Bronchial epithelial cell (primary cell): ENCODE data around the gene KLRC4. TPM values are rescaled to one million over a fixed set of nuclear protein-coding genes. Genes with fewer than 3 reads are reported as not detected.

Source experiments
- DNase-seq: peaks from one replicate; pipeline ENCODE4 v3.0.0-alpha.2; 2010; ENCODE audit warnings: low read depth
- FAIRE-seq: peaks from 2 replicates; lab custom pipeline; 2011; peaks lifted over from hg19 to GRCh38; lab: Jason Lieb, UNC
- H3K27me3 ChIP-seq: 2 replicates; pipeline ENCODE4 v1.5.1; 2011; ENCODE audit warnings: low read length; ENCODE audit not compliant: control insufficient read depth, insufficient read depth
- H3K36me3 ChIP-seq: 2 replicates; pipeline ENCODE4 v1.5.1; 2011; ENCODE audit warnings: low read length; ENCODE audit not compliant: control insufficient read depth, insufficient read depth
- H3K4me3 ChIP-seq: 2 replicates; pipeline ENCODE4 v1.5.1; 2011; ENCODE audit warnings: mild to moderate bottlenecking, low read depth, low read length, control low read depth
- CTCF ChIP-seq: IDR thresholded peaks from 2 replicates; pipeline ENCODE4 v1.5.1; 2011; ENCODE audit warnings: mild to moderate bottlenecking, moderate library complexity, low read length, control low read depth, inconsistent platforms; ENCODE audit not compliant: insufficient read depth, severe bottlenecking
- total RNA-seq: library from RNA; depleted of rRNA; stranded (reverse); fragments of >200 nt; gene quantifications from 2 replicates; pipeline ENCODE4 v1.2.1, GENCODE V29; 2014

Gene KLRC4
- total RNA-seq, 1 donor from 2014 or later, result not detected

GRCh38 chr12:10408842-10409241, 715 bp downstream of the KLRC4 start:
- FAIRE-seq, result no peak
- H3K4me3 ChIP-seq, result no peak overlapping the region
- TF ChIP-seq CTCF, result no peak

GRCh38 chr12:10406725-10407124, 2.8 kb downstream of the KLRC4 start:
- Histone ChIP-seq H3K36me3 (no peaks in the 10 kb centered on the region), H3K27me3 (no peaks in the 10 kb centered on the region), H3K4me3 (no peak overlapping the region)
- DNase-seq, result no peak
- no peak for FAIRE-seq
- TF ChIP-seq CTCF, result no peak

More at GRCh38 chr12:10408842-10409241, 715 bp downstream of the KLRC4 start:
- H3K36me3 ChIP-seq, result no peaks in the 10 kb centered on the region
- H3K27me3 ChIP-seq, result no peaks in the 10 kb centered on the region
- no peak for DNase-seq

GRCh38 chr12:10405294-10405693, 4.3 kb downstream of the KLRC4 start:
- peak; percentile 91 for DNase-seq
- TF ChIP-seq CTCF, result no peak
- Histone ChIP-seq H3K27me3 (no peaks in the 10 kb centered on the region), H3K36me3 (no peaks in the 10 kb centered on the region), H3K4me3 (no peak overlapping the region)
- no peak for FAIRE-seq

- no peak overlapping the region for H3K4me3 ChIP-seq
- no peak for TF ChIP-seq CTCF
- DNase-seq (no peak), FAIRE-seq (no peak)
- H3K36me3 ChIP-seq, result no peaks in the 10 kb centered on the region
- H3K27me3 ChIP-seq, result no peaks in the 10 kb centered on the region
Observed at GRCh38 chr12:10404798-10405197, 4.8 kb downstream of the KLRC4 start.

GRCh38 chr12:10400829-10401228, 8.7 kb downstream of the KLRC4 start:
- Histone ChIP-seq H3K4me3 (no peak overlapping the region), H3K36me3 (no peaks in the 10 kb centered on the region), H3K27me3 (no peaks in the 10 kb centered on the region)
- FAIRE-seq (no peak), DNase-seq (no peak)
- TF ChIP-seq CTCF, result no peak

- TF ChIP-seq CTCF, result no peak
- no peaks in the 10 kb centered on the region for H3K27me3 ChIP-seq
- no peak for FAIRE-seq
- no peak overlapping the region for H3K4me3 ChIP-seq
- no peaks in the 10 kb centered on the region for H3K36me3 ChIP-seq
- DNase-seq, result no peak
Observed at GRCh38 chr12:10398168-10398567, 11.4 kb downstream of the KLRC4 start.
